Sigmoid colon (tissue), 7 donors: Measurements from ENCODE around the gene WFIKKN2. TPM values are rescaled to one million over a fixed set of nuclear protein-coding genes. Genes with fewer than 3 reads are reported as not detected.

Source experiments
- DNase-seq: peaks from one replicate; pipeline ENCODE4 v3.0.0-alpha.2; 2019
- H3K27ac ChIP-seq, 4 donors: fragments of 200-600 bp; sonication (generic); one replicate each; pipeline ENCODE4 v1.5.1; 2016 to 2019; ENCODE audit warnings: mild to moderate bottlenecking in 1 of 4
- H3K27me3 ChIP-seq, 3 donors: fragments of 200-600 bp; sonication (generic); one replicate each; pipeline ENCODE4 v1.5.1; 2019; ENCODE audit warnings: mild to moderate bottlenecking in 1 of 3
- H3K36me3 ChIP-seq, 4 donors: fragments of 200-600 bp; sonication (generic); one replicate each; pipeline ENCODE4 v1.5.1; 2016 to 2019
- H3K4me1 ChIP-seq, 4 donors: fragments of 200-600 bp; sonication (generic); one replicate each; pipeline ENCODE4 v1.5.1; 2017 to 2019
- H3K4me3 ChIP-seq, 4 donors: fragments of 200-600 bp; sonication (generic); one replicate each; pipeline ENCODE4 v1.5.1; 2017 to 2019; ENCODE audit warnings: mild to moderate bottlenecking in 2 of 4, moderate library complexity in 1 of 4
- H3K9me3 ChIP-seq, 4 donors: fragments of 200-600 bp in 3 of 4; sonication (generic) in 3 of 4; one replicate each; pipeline versions ENCODE4 v1.5.1 to v1.6.1; 2013 to 2019
- CTCF ChIP-seq, 4 experiments: fragments of 450-650 bp in 3 of 4; fragments of 200-600 bp in 1 of 4; IDR thresholded peaks; one replicate each; pipeline ENCODE4 v1.5.1; 2016 to 2019; ENCODE audit warnings: antibody characterized with exemption in 4 of 4, mild to moderate bottlenecking in 3 of 4, moderate library complexity in 2 of 4
- EP300 ChIP-seq, 4 donors: sonication (generic); formaldehyde crosslinking; IDR thresholded peaks; one replicate each; pipeline ENCODE4 v1.6.1; 2017; ENCODE audit warnings: antibody characterized with exemption in 4 of 4
- POLR2A ChIP-seq, 2 donors: fragments of 450-650 bp; IDR thresholded peaks; one replicate each; pipeline ENCODE4 v1.6.1; 2016; ENCODE audit warnings: antibody characterized with exemption in 2 of 2, mild to moderate bottlenecking in 2 of 2, moderate library complexity in 2 of 2
- POLR2AphosphoS5 ChIP-seq, 4 donors: sonication (generic); formaldehyde crosslinking; IDR thresholded peaks; one replicate each; pipeline ENCODE4 v1.6.1; 2017; ENCODE audit warnings: antibody characterized with exemption in 4 of 4
- WGBS, 2 donors: extraction: QIAGEN DNeasy Blood & Tissue Kit; methylation state at CpG; one replicate each; pipeline ENCODE4 v1.1.7; 2013; 5-methylcytosine and 5-hydroxymethylcytosine counted together
- intact Hi-C: fragments of 100-400 bp; cut with DNase I; formaldehyde crosslinking; loops from one replicate; pipeline ENCODE4 v1.15.1; 2023
- polyA plus RNA-seq, 3 donors: library from polyadenylated mRNA; stranded (reverse); fragments of 200-250 nt; gene quantifications; one replicate each; pipeline ENCODE4 v1.2.3, GENCODE V29; 2013
- total RNA-seq, 4 donors: library from RNA; depleted of rRNA; stranded (reverse); fragments of >200 nt; gene quantifications; one replicate each; pipeline ENCODE4 v1.1.0, GENCODE V29; 2016
- donor health status: healthy with polysubstance abuse.
- donor health status: Bipolar disorder and iron deficiency.
- donor health status: healthy.

Gene WFIKKN2
- total RNA-seq = 1 to 10 TPM in 1 of 4 donors, under 1 TPM in 3; under 0.01 to 1.1 (median 0.15) TPM
- polyA plus RNA-seq = under 1 TPM in 2 of 3 donors, not detected in 1; under 0.01 to 0.09 TPM

- H3K4me3 ChIP-seq = peak within 1 kb of the TSS in 3 of 4 donors; percentile 30 to 45 (median 40)
- WGBS, 2 donors = 48 to 58% methylated on average over 39 of the region's 39 CpGs
- DNase-seq = peak; percentile 62
- TF ChIP-seq POLR2AphosphoS5 (IDR thresholded peaks at IDR 0.05) (no peak), CTCF (IDR thresholded peaks at IDR 0.05) (no peak), EP300 (IDR thresholded peaks at IDR 0.05) (no peak), POLR2A (IDR thresholded peaks at IDR 0.05) (no peak)
- no peaks in the 10 kb centered on the region for H3K27me3 ChIP-seq
- peaks cover 0 to 14% (median 12%) of the 10 kb centered on the region in 4 donors for H3K4me1 ChIP-seq
- H3K27ac ChIP-seq = peak within 1 kb of the TSS in 3 of 4 donors; percentile 30 to 35 (median 33)
- no peaks in the 10 kb centered on the region for H3K9me3 ChIP-seq
- H3K36me3 ChIP-seq = no peaks in the 10 kb centered on the region
- intact Hi-C loops = no loop called here
Measured at GRCh38 chr17:50835301-50836234, at the start of gene WFIKKN2. Gene WFIKKN2 (plus strand): TSS chr17:50835586. CDS start chr17:50835938, 352 bp downstream.

- no peak for DNase-seq
- no peak for TF ChIP-seq POLR2A (IDR thresholded peaks at IDR 0.05)
- no peak for TF ChIP-seq EP300 (IDR thresholded peaks at IDR 0.05)
- TF ChIP-seq CTCF (IDR thresholded peaks at IDR 0.05) = no peak
- TF ChIP-seq POLR2AphosphoS5 (IDR thresholded peaks at IDR 0.05) = peak in 1 of 4 donors; percentile 30
Measured at GRCh38 chr17:50785946-50786570, 49.3 kb upstream of the WFIKKN2 start.

GRCh38 chr17:50787106-50787505, 48.3 kb upstream of the WFIKKN2 start:
- no peak overlapping the region for H3K27ac ChIP-seq
- no peak for TF ChIP-seq EP300 (IDR thresholded peaks at IDR 0.05)
- no peak for TF ChIP-seq CTCF (IDR thresholded peaks at IDR 0.05)
- no peak for TF ChIP-seq POLR2A (IDR thresholded peaks at IDR 0.05)
- TF ChIP-seq POLR2AphosphoS5 (IDR thresholded peaks at IDR 0.05) = no peak
- no peak overlapping the region for H3K4me3 ChIP-seq
- no peak for DNase-seq
- intact Hi-C loops = loop anchor here (5.0 to 10.0 kb wide), 2 partner anchors 165 to 242 kb away; partner anchors contain the start of gene SPATA20
- H3K4me1 ChIP-seq = peaks cover 0 to 22% (median 17%) of the 10 kb centered on the region in 4 donors
- H3K36me3 ChIP-seq = no peaks in the 10 kb centered on the region
- no peaks in the 10 kb centered on the region for H3K9me3 ChIP-seq
- WGBS, 2 donors = 90 to 92% methylated on average over 7 of the region's 7 CpGs
- H3K27me3 ChIP-seq = peaks cover 0 to 3% (median 0%) of the 10 kb centered on the region in 3 donors

More at GRCh38 chr17:50785946-50786570, 49.3 kb upstream of the WFIKKN2 start:
- Histone ChIP-seq H3K4me3 (no peak overlapping the region), H3K9me3 (no peaks in the 10 kb centered on the region), H3K27ac (peak overlapping the region in 3 of 4 donors; percentile 46 to 69 (median 60)), H3K4me1 (peaks cover 0 to 22% (median 17%) of the 10 kb centered on the region in 4 donors), H3K36me3 (no peaks in the 10 kb centered on the region), H3K27me3 (peaks cover 0 to 3% (median 0%) of the 10 kb centered on the region in 3 donors)
- intact Hi-C loops = loop anchor here (5.0 to 10.0 kb wide), 2 partner anchors 166 to 241 kb away; partner anchors contain the start of gene SPATA20
- 61 to 75% methylated on average over 9 of the region's 9 CpGs for WGBS, 2 donors

- Histone ChIP-seq H3K36me3 (no peaks in the 10 kb centered on the region), H3K4me1 (peaks cover 0 to 17% (median 11%) of the 10 kb centered on the region in 4 donors), H3K9me3 (no peaks in the 10 kb centered on the region), H3K4me3 (no peak overlapping the region), H3K27me3 (no peaks in the 10 kb centered on the region), H3K27ac (no peak overlapping the region)
- no peak for DNase-seq
- WGBS, 2 donors = 66 to 82% methylated on average over 6 of the region's 6 CpGs
- TF ChIP-seq EP300 (IDR thresholded peaks at IDR 0.05) (no peak), POLR2AphosphoS5 (IDR thresholded peaks at IDR 0.05) (no peak), POLR2A (IDR thresholded peaks at IDR 0.05) (no peak)
- intact Hi-C loops = no loop called here
Measured at GRCh38 chr17:50790618-50791017, 44.8 kb upstream of the WFIKKN2 start.
